K562 (cell line): Measurements from ENCODE around the gene UBE2S. TPM values are rescaled to one million over a fixed set of nuclear protein-coding genes. Genes with fewer than 3 reads are reported as not detected.

ENCODE experiments used
- ADNP ChIP-seq: fragments of 200-800 bp; sonication (Bioruptor generic); IDR thresholded peaks from 2 replicates; pipeline ENCODE4 v1.6.1; 2016; ENCODE audit warnings: missing genetic modification characterization, missing compliant biosample characterization
- DPF2 ChIP-seq: fragments of 450-650 bp; IDR thresholded peaks from 2 replicates; pipeline ENCODE4 v1.6.1; 2016
- ELF1 ChIP-seq: fragments of 200-800 bp; sonication (Bioruptor generic); IDR thresholded peaks from 2 replicates; pipeline ENCODE4 v1.6.1; 2016; ENCODE audit warnings: missing genetic modification characterization, missing compliant biosample characterization
- ELF4 ChIP-seq: fragments of 450-650 bp; formaldehyde crosslinking; IDR thresholded peaks from 2 replicates; pipeline ENCODE4 v1.4.0; 2022; ENCODE audit warnings: missing genetic modification characterization
- ETV6 ChIP-seq, 3 experiments: fragments of 150-350 bp in 1 of 3; sonication (generic) in 1 of 3; formaldehyde crosslinking in 1 of 3; IDR thresholded peaks; 2 replicates each; pipeline versions ENCODE4 v1.6.1 to v1.8.0; 2014 to 2022; ENCODE audit warnings: borderline replicate concordance in 2 of 3, low read depth in 2 of 3, antibody characterized with exemption in 1 of 3, low read length in 1 of 3, mild to moderate bottlenecking in 1 of 3, missing genetic modification reagents in 1 of 3
- FOXK1 ChIP-seq: sonication (generic); formaldehyde crosslinking; IDR thresholded peaks from 2 replicates; pipeline ENCODE4 v1.8.0; 2022; ENCODE audit warnings: missing genetic modification reagents, mild to moderate bottlenecking, borderline replicate concordance
- GATA2 ChIP-seq: sonication (generic); formaldehyde crosslinking; IDR thresholded peaks from 2 replicates; pipeline ENCODE4 v1.4.0; 2020; ENCODE audit warnings: mild to moderate bottlenecking, missing genetic modification reagents
- ILF3 ChIP-seq: fragments of 450-650 bp; IDR thresholded peaks from 2 replicates; pipeline ENCODE4 v1.6.1; 2018; ENCODE audit warnings: antibody characterized with exemption, mild to moderate bottlenecking, moderate library complexity, borderline replicate concordance
- MTA3 ChIP-seq: fragments of 450-650 bp; formaldehyde crosslinking; IDR thresholded peaks from 2 replicates; pipeline ENCODE4 v1.6.1; 2017; ENCODE audit warnings: mild to moderate bottlenecking, borderline replicate concordance
- RBM14 ChIP-seq: fragments of 200-400 bp; formaldehyde crosslinking; IDR thresholded peaks from 2 replicates; pipeline ENCODE4 v1.6.1; 2018; ENCODE audit warnings: low read depth, mild to moderate bottlenecking, low read length, moderate library complexity, borderline replicate concordance; ENCODE audit not compliant: insufficient read depth
- RFX1 ChIP-seq: fragments of 450-650 bp; IDR thresholded peaks from 2 replicates; pipeline ENCODE4 v1.6.1; 2016; ENCODE audit warnings: mild to moderate bottlenecking, moderate library complexity
- SMAD2 ChIP-seq: fragments of 150-350 bp; IDR thresholded peaks from 2 replicates; pipeline ENCODE4 v1.6.1; 2014; ENCODE audit warnings: low read depth, mild to moderate bottlenecking, low read length
- SMARCA4 ChIP-seq: fragments of 450-650 bp; IDR thresholded peaks from 2 replicates; pipeline ENCODE4 v1.6.1; 2016
- SRSF3 ChIP-seq: fragments of 200-400 bp; formaldehyde crosslinking; IDR thresholded peaks from 2 replicates; pipeline ENCODE4 v1.6.1; 2016; ENCODE audit warnings: mild to moderate bottlenecking, low read length, moderate library complexity; ENCODE audit not compliant: insufficient read depth
- TEAD1 ChIP-seq, 2 experiments: fragments of 450-650 bp in 1 of 2; sonication (generic) in 1 of 2; formaldehyde crosslinking; IDR thresholded peaks; 2 replicates each; pipeline versions ENCODE4 v1.4.0 to v1.8.0; 2020 to 2022; ENCODE audit warnings: mild to moderate bottlenecking in 2 of 2, missing genetic modification reagents in 1 of 2
- TFE3 ChIP-seq: fragments of 450-650 bp; formaldehyde crosslinking; IDR thresholded peaks from 2 replicates; pipeline ENCODE4 v1.4.0; 2020; ENCODE audit warnings: mild to moderate bottlenecking, mixed read lengths
- WHSC1 ChIP-seq: IDR thresholded peaks from one replicate; pipeline ENCODE4 v1.6.1; 2012; ENCODE audit warnings: low read length, control low read depth, inconsistent platforms
- ZKSCAN3 ChIP-seq: fragments of 250-450 bp; sonication (Bioruptor Pico); IDR thresholded peaks from 2 replicates; pipeline ENCODE4 v1.4.0; 2020
- ZNF324 ChIP-seq: fragments of 250-450 bp; sonication (Bioruptor Pico); IDR thresholded peaks from 2 replicates; pipeline ENCODE4 v1.4.0; 2020; ENCODE audit warnings: mild to moderate bottlenecking
- ZNF431 ChIP-seq: sonication (generic); formaldehyde crosslinking; IDR thresholded peaks from 2 replicates; pipeline ENCODE4 v1.8.0; 2022; ENCODE audit warnings: mild to moderate bottlenecking, missing genetic modification reagents
- ZNF609 ChIP-seq: sonication (generic); formaldehyde crosslinking; IDR thresholded peaks from 2 replicates; pipeline ENCODE4 v1.8.1; 2023; ENCODE audit warnings: missing genetic modification reagents, mild to moderate bottlenecking, borderline replicate concordance
- ZNF644 ChIP-seq: fragments of 200-800 bp; sonication (Bioruptor generic); IDR thresholded peaks from 2 replicates; pipeline ENCODE4 v1.6.1; 2016; ENCODE audit warnings: low read depth, missing genetic modification characterization, missing compliant biosample characterization
- ZNF764 ChIP-seq: fragments of 250-450 bp; sonication (Bioruptor Pico); IDR thresholded peaks from 2 replicates; pipeline ENCODE4 v1.4.0; 2020; ENCODE audit warnings: low read depth, mild to moderate bottlenecking, moderate library complexity
- polyA plus RNA-seq, 8 experiments: library from polyadenylated mRNA; depleted of rRNA in 4 of 8; stranded (reverse) in 5 of 8; unstranded in 3 of 8; fragments of >200 nt; fragmentation: Nextera tagmentation in 2 of 8; fragmentation: Illumina TruSeq in 1 of 8; extraction: Ambion mirVana in 2 of 8; extraction: Trizol in 1 of 8; gene quantifications; 2 replicates each; pipeline versions ENCODE4 v1.2.1 to v1.2.3, GENCODE V29; 2011 to 2014; ENCODE audit warnings: inconsistent platforms in 1 of 8, missing spikeins in 1 of 8
- total RNA-seq, 7 experiments: library from RNA; depleted of rRNA in 6 of 7; stranded (reverse); fragments of >200 nt in 6 of 7; fragmentation: Illumina TruSeq in 2 of 7; extraction: Trizol in 2 of 7; gene quantifications; 2 replicates each; pipeline versions ENCODE4 v1.2.1 to v1.2.3, GENCODE V29; 2011 to 2021; ENCODE audit warnings: low replicate concordance in 1 of 7

Gene UBE2S
- total and polyA plus RNA-seq, 9 of the 15 experiments (the other 6 are each of a cell fraction or from before 2014, with no cell fraction given) = 1.5 to 1,305 (median 157) TPM

- peak; percentile 97 for TF ChIP-seq TFE3
- no peak for TF ChIP-seq FOXK1 (CRISPR knock-in tag)
- TF ChIP-seq ADNP = no peak
- no peak for TF ChIP-seq RFX1
- TF ChIP-seq ZNF644 (tag) = no peak; the same call in 1 of the 2 replicates
- TF ChIP-seq GATA2 (CRISPR knock-in tag) = no peak
- TF ChIP-seq ZNF324 = no peak
- peak; percentile 35 to 79; a peak in 3 of 4 replicates for TF ChIP-seq TEAD1 (CRISPR knock-in tag; IDR thresholded peaks at IDR 0.05)
- TF ChIP-seq SMARCA4 = no peak
- TF ChIP-seq WHSC1 = no peak
- TF ChIP-seq MTA3 = peak; percentile 99
- peak; percentile 72; the same call in 1 of the 2 replicates for TF ChIP-seq ZNF431 (CRISPR knock-in tag)
- no peak for TF ChIP-seq ILF3
- TF ChIP-seq ELF1 (tag) = peak; percentile 86
- TF ChIP-seq ELF4 (CRISPR knock-in tag) = no peak
- no peak for TF ChIP-seq SMAD2
- TF ChIP-seq ZNF764 (CRISPR knock-in tag) = no peak
- TF ChIP-seq DPF2 = no peak; the same call in 1 of the 2 replicates
- TF ChIP-seq ZKSCAN3 = no peak
- TF ChIP-seq ETV6 (IDR thresholded peaks at IDR 0.05; ENCODE audit: borderline replicate concordance in 1 of 2, low read depth in 2 of 2, low read length in 1 of 2) = no peak
- no peak for TF ChIP-seq ETV6 (CRISPR knock-in tag; IDR thresholded peaks at IDR 0.05; ENCODE audit: borderline replicate concordance)
- no peak for TF ChIP-seq ZNF609 (CRISPR knock-in tag)
- TF ChIP-seq SRSF3 = no peak
- 0 out of 2 replicates have a peak, but pooled peaks have one; percentile 78 for TF ChIP-seq RBM14
These were observed 378 bp upstream of the UBE2S start (continued) for GRCh38 chr19:55407800-55408532.
